ENCODE results near the gene TSEN54. TPM values are rescaled to one million over a fixed set of nuclear protein-coding genes. Genes with fewer than 3 reads are reported as not detected.

TSEN54 gene
- total and polyA plus RNA-seq, 4 donors = 9.1 to 15.1 (median 12.3) TPM

DNA sequence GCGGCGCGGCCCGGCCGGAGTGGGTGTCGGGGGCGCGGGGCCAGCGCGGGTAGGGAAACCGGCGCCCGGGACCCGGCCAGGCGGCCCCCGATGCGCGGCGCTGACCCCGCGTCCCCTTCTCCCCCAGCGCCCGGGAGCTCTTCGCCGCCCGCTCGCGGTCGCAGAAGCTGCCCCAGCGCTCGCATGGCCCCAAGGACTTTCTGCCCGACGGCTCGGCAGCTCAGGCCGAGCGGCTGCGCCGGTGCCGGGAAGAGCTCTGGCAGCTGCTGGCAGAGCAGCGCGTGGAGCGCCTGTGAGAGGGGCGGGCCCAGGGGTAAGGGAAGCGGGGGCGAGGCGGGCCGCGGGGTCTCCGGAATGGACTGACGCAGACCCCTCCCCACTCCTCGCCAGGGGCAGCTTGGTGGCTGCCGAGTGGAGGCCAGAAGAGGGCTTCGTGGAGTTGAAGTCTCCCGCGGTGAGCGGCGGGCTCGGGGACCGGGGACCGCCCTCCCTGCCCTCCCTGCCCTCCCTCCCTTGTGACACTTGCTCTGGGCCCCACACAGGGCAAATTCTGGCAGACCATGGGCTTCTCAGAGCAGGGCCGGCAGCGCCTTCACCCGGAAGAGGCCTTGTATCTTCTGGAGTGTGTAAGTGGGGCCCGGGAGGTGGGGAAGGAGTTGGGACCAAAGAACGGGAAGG is 430 bp downstream of the TSEN54 start:
- Histone ChIP-seq H3K27ac (ENCODE audit: low read depth in 1 of 2, low read length in 2 of 2) (peak overlapping the region in 1 of 2 donors; percentile 55), H3K9me3 (ENCODE audit: control insufficient read depth in 4 of 4, low read length in 3 of 4) (no peaks in the 10 kb centered on the region), H3K9ac (ENCODE audit: low read depth in 1 of 2, low read length in 2 of 2) (no peak overlapping the region), H3K36me3 (ENCODE audit: control insufficient read depth in 4 of 4, insufficient read depth in 3 of 4, low read depth in 1 of 4, low read length in 3 of 4) (no peaks in the 10 kb centered on the region), H3K27me3 (ENCODE audit: control insufficient read depth in 4 of 4, insufficient read depth in 4 of 4, low read length in 3 of 4) (no peaks in the 10 kb centered on the region), H3K4me1 (ENCODE audit: control insufficient read depth in 4 of 4, insufficient read depth in 4 of 4, low read length in 3 of 4) (peaks cover 7 to 51% (median 41%) of the 10 kb centered on the region in 4 donors), H3K4me3 (ENCODE audit: low read depth in 1 of 3, low read length in 3 of 3) (peak overlapping the region; percentile 62 to 84 (median 76))
- TF ChIP-seq JUND (IDR thresholded peaks at IDR 0.05) (no peak), FOXA2 (IDR thresholded peaks at IDR 0.05) (no peak), HNF4A (conservative IDR thresholded peaks at IDR 0.05) (no peak), EGR1 (IDR thresholded peaks at IDR 0.05; ENCODE audit: low read depth in 2 of 2) (no peak), NR2F2 (IDR thresholded peaks at IDR 0.05) (no peak), SP1 (IDR thresholded peaks at IDR 0.05) (no peak), MAX (IDR thresholded peaks at IDR 0.05) (no peak), HNF4G (IDR thresholded peaks at IDR 0.05) (no peak), RXRA (IDR thresholded peaks at IDR 0.05) (no peak)
- TF ChIP-seq, protein P1, sequence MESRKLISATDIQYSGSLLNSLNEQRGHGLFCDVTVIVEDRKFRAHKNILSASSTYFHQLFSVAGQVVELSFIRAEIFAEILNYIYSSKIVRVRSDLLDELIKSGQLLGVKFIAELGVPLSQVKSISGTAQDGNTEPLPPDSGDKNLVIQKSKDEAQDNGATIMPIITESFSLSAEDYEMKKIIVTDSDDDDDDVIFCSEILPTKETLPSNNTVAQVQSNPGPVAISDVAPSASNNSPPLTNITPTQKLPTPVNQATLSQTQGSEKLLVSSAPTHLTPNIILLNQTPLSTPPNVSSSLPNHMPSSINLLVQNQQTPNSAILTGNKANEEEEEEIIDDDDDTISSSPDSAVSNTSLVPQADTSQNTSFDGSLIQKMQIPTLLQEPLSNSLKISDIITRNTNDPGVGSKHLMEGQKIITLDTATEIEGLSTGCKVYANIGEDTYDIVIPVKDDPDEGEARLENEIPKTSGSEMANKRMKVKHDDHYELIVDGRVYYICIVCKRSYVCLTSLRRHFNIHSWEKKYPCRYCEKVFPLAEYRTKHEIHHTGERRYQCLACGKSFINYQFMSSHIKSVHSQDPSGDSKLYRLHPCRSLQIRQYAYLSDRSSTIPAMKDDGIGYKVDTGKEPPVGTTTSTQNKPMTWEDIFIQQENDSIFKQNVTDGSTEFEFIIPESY (IDR thresholded peaks at IDR 0.05) = no peak
- WGBS = under 1% methylated on average over 65 of the region's 65 CpGs
- no peak for DNase-seq (ENCODE audit: low spot score)

GRCh38 chr17:75517297-75517865 is 1.1 kb downstream of the TSEN54 start:
- Histone ChIP-seq H3K36me3 (ENCODE audit: control insufficient read depth in 4 of 4, insufficient read depth in 3 of 4, low read depth in 1 of 4, low read length in 3 of 4) (peaks cover 0 to 3% (median 0%) of the 10 kb centered on the region in 4 donors), H3K9me3 (ENCODE audit: control insufficient read depth in 4 of 4, low read length in 3 of 4) (no peaks in the 10 kb centered on the region), H3K4me1 (ENCODE audit: control insufficient read depth in 4 of 4, insufficient read depth in 4 of 4, low read length in 3 of 4) (peaks cover 4 to 45% (median 35%) of the 10 kb centered on the region in 4 donors), H3K9ac (ENCODE audit: low read depth in 1 of 2, low read length in 2 of 2) (no peak overlapping the region), H3K27ac (ENCODE audit: low read depth in 1 of 2, low read length in 2 of 2) (no peak overlapping the region), H3K4me3 (ENCODE audit: low read depth in 1 of 3, low read length in 3 of 3) (peak overlapping the region in 2 of 3 donors; percentile 76 to 84), H3K27me3 (ENCODE audit: control insufficient read depth in 4 of 4, insufficient read depth in 4 of 4, low read length in 3 of 4) (no peaks in the 10 kb centered on the region)
- no peak for DNase-seq (ENCODE audit: low spot score)
- 23% methylated on average over 10 of the region's 10 CpGs for WGBS
- TF ChIP-seq FOXA2 (IDR thresholded peaks at IDR 0.05) (no peak), YY1 (IDR thresholded peaks at IDR 0.05) (no peak), RAD21 (IDR thresholded peaks at IDR 0.05) (peak in 1 of 2 donors; percentile 47)
- TF ChIP-seq, protein P2, sequence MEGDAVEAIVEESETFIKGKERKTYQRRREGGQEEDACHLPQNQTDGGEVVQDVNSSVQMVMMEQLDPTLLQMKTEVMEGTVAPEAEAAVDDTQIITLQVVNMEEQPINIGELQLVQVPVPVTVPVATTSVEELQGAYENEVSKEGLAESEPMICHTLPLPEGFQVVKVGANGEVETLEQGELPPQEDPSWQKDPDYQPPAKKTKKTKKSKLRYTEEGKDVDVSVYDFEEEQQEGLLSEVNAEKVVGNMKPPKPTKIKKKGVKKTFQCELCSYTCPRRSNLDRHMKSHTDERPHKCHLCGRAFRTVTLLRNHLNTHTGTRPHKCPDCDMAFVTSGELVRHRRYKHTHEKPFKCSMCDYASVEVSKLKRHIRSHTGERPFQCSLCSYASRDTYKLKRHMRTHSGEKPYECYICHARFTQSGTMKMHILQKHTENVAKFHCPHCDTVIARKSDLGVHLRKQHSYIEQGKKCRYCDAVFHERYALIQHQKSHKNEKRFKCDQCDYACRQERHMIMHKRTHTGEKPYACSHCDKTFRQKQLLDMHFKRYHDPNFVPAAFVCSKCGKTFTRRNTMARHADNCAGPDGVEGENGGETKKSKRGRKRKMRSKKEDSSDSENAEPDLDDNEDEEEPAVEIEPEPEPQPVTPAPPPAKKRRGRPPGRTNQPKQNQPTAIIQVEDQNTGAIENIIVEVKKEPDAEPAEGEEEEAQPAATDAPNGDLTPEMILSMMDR (IDR thresholded peaks at IDR 0.05; ENCODE audit: low read depth, low read length, missing input control) = peak; percentile 27

DNA sequence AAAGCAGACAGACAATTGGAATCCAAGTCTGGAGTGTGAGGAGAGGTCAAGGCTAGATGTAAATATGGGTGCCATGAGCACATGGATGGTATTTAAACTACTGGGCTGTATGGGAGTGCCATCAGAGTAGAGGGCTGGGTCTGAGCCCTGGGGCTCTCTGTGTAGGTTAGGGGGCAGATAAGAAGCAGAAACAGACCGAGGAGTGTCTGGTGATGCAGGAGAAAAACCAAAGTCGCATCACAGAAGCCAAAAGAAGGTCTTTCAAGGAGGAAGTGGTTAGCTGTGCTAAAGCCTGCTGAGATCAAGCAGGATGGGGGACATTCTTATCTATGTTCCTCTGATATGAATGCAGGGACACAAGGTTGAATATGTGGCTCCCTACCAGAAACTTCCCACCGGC is 1.9 kb downstream of the TSEN54 start:
- Histone ChIP-seq H3K4me3 (ENCODE audit: low read depth in 1 of 3, low read length in 3 of 3) (no peak overlapping the region), H3K9ac (ENCODE audit: low read depth in 1 of 2, low read length in 2 of 2) (no peak overlapping the region), H3K4me1 (ENCODE audit: control insufficient read depth in 4 of 4, insufficient read depth in 4 of 4, low read length in 3 of 4) (peaks cover 4 to 36% (median 26%) of the 10 kb centered on the region in 4 donors), H3K9me3 (ENCODE audit: control insufficient read depth in 4 of 4, low read length in 3 of 4) (no peaks in the 10 kb centered on the region), H3K27me3 (ENCODE audit: control insufficient read depth in 4 of 4, insufficient read depth in 4 of 4, low read length in 3 of 4) (no peaks in the 10 kb centered on the region), H3K36me3 (ENCODE audit: control insufficient read depth in 4 of 4, insufficient read depth in 3 of 4, low read depth in 1 of 4, low read length in 3 of 4) (peaks cover 0 to 3% (median 0%) of the 10 kb centered on the region in 4 donors), H3K27ac (ENCODE audit: low read depth in 1 of 2, low read length in 2 of 2) (no peak overlapping the region)
- 74% methylated on average over 3 of the region's 3 CpGs for WGBS
- DNase-seq (ENCODE audit: low spot score) = no peak
- TF ChIP-seq RXRA (IDR thresholded peaks at IDR 0.05) = no peak
- no peak for TF ChIP-seq EGR1 (IDR thresholded peaks at IDR 0.05; ENCODE audit: low read depth in 2 of 2)
- TF ChIP-seq, protein P1 (IDR thresholded peaks at IDR 0.05) = no peak
- TF ChIP-seq YY1 (IDR thresholded peaks at IDR 0.05) = no peak
- TF ChIP-seq JUND (IDR thresholded peaks at IDR 0.05) = no peak
- no peak for TF ChIP-seq MAX (IDR thresholded peaks at IDR 0.05)
- TF ChIP-seq SP1 (IDR thresholded peaks at IDR 0.05) = no peak
- TF ChIP-seq HNF4A (conservative IDR thresholded peaks at IDR 0.05) = no peak
- no peak for TF ChIP-seq HNF4G (IDR thresholded peaks at IDR 0.05)
- TF ChIP-seq RAD21 (IDR thresholded peaks at IDR 0.05) = no peak
- TF ChIP-seq REST (IDR thresholded peaks at IDR 0.05) = no peak
- TF ChIP-seq NR2F2 (IDR thresholded peaks at IDR 0.05) = no peak
- TF ChIP-seq FOXA2 (IDR thresholded peaks at IDR 0.05) = no peak
